Heart right ventricle (tissue), 16 donors: ENCODE measurements around the gene SNX15. TPM values are rescaled to one million over a fixed set of nuclear protein-coding genes. Genes with fewer than 3 reads are reported as not detected.

Source experiments
- ATAC-seq, 8 donors: fragments of 200-7000 bp; cut with Tn5 transposase; one replicate each; pipeline ENCODE4 v1.9.1; 2020; ENCODE audit warnings: mild to moderate bottlenecking in 8 of 8, moderate library complexity in 8 of 8, moderate number of reproducible peaks in 1 of 8
- DNase-seq, 2 donors: peaks; one replicate each; pipeline ENCODE4 v3.0.0-alpha.2; 2020
- H3K27ac ChIP-seq, 10 donors: fragments of 200-600 bp; sonication (generic) in 2 of 10; one replicate each; pipeline versions ENCODE4 v1.5.0 to v1.8.0; 2020 to 2022; ENCODE audit warnings: mild to moderate bottlenecking in 3 of 10
- H3K27me3 ChIP-seq, 7 donors: fragments of 200-600 bp; one replicate each; pipeline ENCODE4 v1.8.0; 2021 to 2022; ENCODE audit warnings: mild to moderate bottlenecking in 2 of 7
- H3K36me3 ChIP-seq, 9 donors: fragments of 200-600 bp; sonication (generic) in 1 of 9; one replicate each; pipeline versions ENCODE4 v1.5.0 to v1.8.0; 2020 to 2022; ENCODE audit warnings: mild to moderate bottlenecking in 2 of 9
- H3K4me1 ChIP-seq, 9 donors: fragments of 200-600 bp; sonication (generic) in 1 of 9; one replicate each; pipeline versions ENCODE4 v1.5.0 to v1.8.0; 2020 to 2022; ENCODE audit warnings: mild to moderate bottlenecking in 4 of 9
- H3K4me3 ChIP-seq, 10 donors: fragments of 200-600 bp; sonication (generic) in 2 of 10; one replicate each; pipeline versions ENCODE4 v1.5.0 to v1.8.0; 2020 to 2022; ENCODE audit warnings: mild to moderate bottlenecking in 7 of 10, moderate library complexity in 2 of 10
- H3K9me3 ChIP-seq, 11 donors: fragments of 200-600 bp in 10 of 11; sonication (generic) in 2 of 11; one replicate each; pipeline versions ENCODE4 v1.5.0 to v1.8.0; 2013 to 2022; ENCODE audit warnings: mild to moderate bottlenecking in 2 of 11, control low read depth in 1 of 11, moderate library complexity in 1 of 11
- CTCF ChIP-seq, 9 donors: fragments of 200-600 bp; sonication (generic) in 2 of 9; IDR thresholded peaks; one replicate each; pipeline versions ENCODE4 v1.5.0 to v1.8.0; 2021 to 2022; ENCODE audit warnings: antibody characterized with exemption in 9 of 9, mild to moderate bottlenecking in 5 of 9, moderate library complexity in 1 of 9
- WGBS, 2 donors: extraction: QIAGEN DNeasy Blood & Tissue Kit; methylation state at CpG; one replicate each; pipeline ENCODE4 v1.1.7; 2013; ENCODE audit warnings: inconsistent platforms in 1 of 2; 5-methylcytosine and 5-hydroxymethylcytosine counted together
- intact Hi-C, 10 donors: fragments of 100-400 bp; cut with DNase I; formaldehyde crosslinking; loops; one replicate each; pipeline versions ENCODE4 v1.11.1 to v1.14.2; 2022
- polyA plus RNA-seq, 2 donors: library from polyadenylated mRNA; stranded (reverse); fragments of 200-250 nt; gene quantifications; one replicate each; pipeline ENCODE4 v1.2.3, GENCODE V29; 2013
- total RNA-seq, 10 donors: library from RNA; stranded (reverse); fragmentation: NEBNext Ultra II Directional in 3 of 10; extraction: Animal tissue kit (Norgen Biotek cat#: 25700) in 3 of 10; gene quantifications; one replicate each; pipeline versions ENCODE4 v1.2.1 to v1.2.4, GENCODE V29; 2021 to 2023
- donor health status: Arrhythmogenic right ventricular cardiomyopathy.
- donor health status: ischemic (EF 13 %, LVEDD 7.1; RV severe dilation, severe dysfunction).
- donor health status: healthy with polysubstance abuse.
- donor health status: DM: no; HTN: yes; CAD: no.
- donor health status: DM: no; HTN: no; CAD: no.
- donor health status: ischemic (EF 25% LVEDD 6.9; RV normal size, moderate dysfunction).
- donor health status: ischemic (EF 25% LVEDD 5.7; RV mildly dilated, moderate dysfunction).
- donor health status: healthy.
- donor health status: DM: yes; HTN: yes; CAD: no.
- donor health status: Ischemic cardiomyopathy.
- donor health status: ischemic (EF 35%, LVEDD 5.7; RV mildly dilated, moderate dysfunction).
- donor health status: nonischemic (EF 11% LVEDD 7.7; RV severe dilation, severe dysfunction).
- donor health status: DM: yes; HTN: yes; CAD: no.
- donor health status: PGD.
- donor health status: ischemic (EF 29% LVEDD 5.4; RV normal size, mild dysfunction).
- donor health status: nonischemic (EF 23%, LVEDD 6.1; RV moderate dilation, normal function).

The SNX15 gene
- total and polyA plus RNA-seq, 12 donors, result 11.4 to 23.2 (median 15.3) TPM

GRCh38 chr11:65066805-65067291, 39.6 kb downstream of the SNX15 start:
- no peak overlapping the region for H3K27ac ChIP-seq
- H3K36me3 ChIP-seq, result no peaks in the 10 kb centered on the region
- H3K9me3 ChIP-seq, result no peaks in the 10 kb centered on the region
- H3K4me1 ChIP-seq, result no peaks in the 10 kb centered on the region
- peaks cover 0 to 8% (median 0%) of the 10 kb centered on the region in 7 donors for H3K27me3 ChIP-seq
- DNase-seq (no peak), ATAC-seq (no peak)
- no peak overlapping the region for H3K4me3 ChIP-seq
- no peak for TF ChIP-seq CTCF (IDR thresholded peaks at IDR 0.05)
- 77 to 86% methylated on average over 4 of the region's 4 CpGs for whole genome bisulfite sequencing, 2 donors
- intact Hi-C loops, result no loop called here

- H3K4me3 ChIP-seq, result no peak overlapping the region
- H3K4me1 ChIP-seq, result no peaks in the 10 kb centered on the region
- no peak overlapping the region for H3K27ac ChIP-seq
- no peaks in the 10 kb centered on the region for H3K9me3 ChIP-seq
- ATAC-seq (peak in 1 of 8 donors; percentile 13), DNase-seq (no peak)
- H3K27me3 ChIP-seq, result peaks cover 0 to 8% (median 0%) of the 10 kb centered on the region in 7 donors
- no peak for TF ChIP-seq CTCF (IDR thresholded peaks at IDR 0.05)
- WGBS, 2 donors, result 80 to 84% methylated on average over 10 of the region's 10 CpGs
- H3K36me3 ChIP-seq, result no peaks in the 10 kb centered on the region
- intact Hi-C loops, result no loop called here
Observed at GRCh38 chr11:65067446-65067845, 40.2 kb downstream of the SNX15 start.

GRCh38 chr11:65069217-65069616, 42.0 kb downstream of the SNX15 start:
- ATAC-seq (no peak), DNase-seq (no peak)
- TF ChIP-seq CTCF (IDR thresholded peaks at IDR 0.05), result no peak
- Histone ChIP-seq H3K27ac (no peak overlapping the region), H3K4me3 (no peak overlapping the region), H3K4me1 (no peaks in the 10 kb centered on the region), H3K9me3 (no peaks in the 10 kb centered on the region), H3K27me3 (peaks cover 0 to 8% (median 0%) of the 10 kb centered on the region in 7 donors), H3K36me3 (no peaks in the 10 kb centered on the region)
- intact Hi-C loops, result no loop called here
- 72 to 73% methylated on average over 9 of the region's 9 CpGs for WGBS, 2 donors

GRCh38 chr11:65071907-65072630, 44.8 kb downstream of the SNX15 start:
- intact Hi-C loops, result no loop called here
- no peak for TF ChIP-seq CTCF (IDR thresholded peaks at IDR 0.05)

More at GRCh38 chr11:65071907-65072630, 44.8 kb downstream of the SNX15 start:
- Histone ChIP-seq H3K4me1 (no peaks in the 10 kb centered on the region), H3K9me3 (no peaks in the 10 kb centered on the region), H3K27me3 (peaks cover 0 to 2% (median 0%) of the 10 kb centered on the region in 7 donors), H3K27ac (no peak overlapping the region), H3K36me3 (no peaks in the 10 kb centered on the region), H3K4me3 (no peak overlapping the region)
- WGBS, 2 donors, result 61 to 69% methylated on average over 4 of the region's 4 CpGs
- DNase-seq (no peak), ATAC-seq (peak in 1 of 8 donors; percentile 44)
